Tibial nerve (tissue), 4 donors: ENCODE data around the gene ECEL1. TPM values are rescaled to one million over a fixed set of nuclear protein-coding genes. Genes with fewer than 3 reads are reported as not detected.

ENCODE experiments used
- DNase-seq, 2 donors: peaks; one replicate each; pipeline ENCODE4 v3.0.0-alpha.2; 2019; ENCODE audit warnings: low spot score in 2 of 2
- H3K27ac ChIP-seq, 4 donors: fragments of 200-600 bp; sonication (generic) in 3 of 4; one replicate each; pipeline ENCODE4 v1.5.1; 2017 to 2019; ENCODE audit warnings: mild to moderate bottlenecking in 1 of 4
- H3K27me3 ChIP-seq, 2 donors: fragments of 200-600 bp; sonication (generic) in 1 of 2; one replicate each; pipeline versions ENCODE4 v1.5.1 to v1.6.0; 2017 to 2019
- H3K36me3 ChIP-seq, 3 donors: fragments of 200-600 bp; sonication (generic); one replicate each; pipeline ENCODE4 v1.5.1; 2018 to 2019
- H3K4me1 ChIP-seq, 4 donors: fragments of 200-600 bp; sonication (generic) in 3 of 4; one replicate each; pipeline ENCODE4 v1.5.1; 2017 to 2019
- H3K4me3 ChIP-seq, 4 donors: fragments of 200-600 bp; sonication (generic) in 3 of 4; one replicate each; pipeline ENCODE4 v1.5.1; 2017 to 2019; ENCODE audit warnings: mild to moderate bottlenecking in 1 of 4, moderate library complexity in 1 of 4
- H3K9me3 ChIP-seq, 4 donors: fragments of 200-600 bp; sonication (generic) in 3 of 4; one replicate each; pipeline ENCODE4 v1.5.1; 2017 to 2019
- EP300 ChIP-seq, 2 donors: sonication (generic); formaldehyde crosslinking; IDR thresholded peaks; one replicate each; pipeline ENCODE4 v1.6.1; 2017; ENCODE audit warnings: antibody characterized with exemption in 2 of 2, mild to moderate bottlenecking in 1 of 2
- POLR2A ChIP-seq, 2 donors: fragments of 450-650 bp; IDR thresholded peaks; one replicate each; pipeline ENCODE4 v1.6.1; 2017; ENCODE audit warnings: antibody characterized with exemption in 2 of 2, mild to moderate bottlenecking in 2 of 2, moderate library complexity in 2 of 2
- WGBS, 2 donors: methylation state at CpG; one replicate each; pipeline ENCODE4 v1.1.5; 2018; 5-methylcytosine and 5-hydroxymethylcytosine counted together
- total RNA-seq, 4 donors: library from RNA; depleted of rRNA; stranded (reverse); fragments of >200 nt; gene quantifications; one replicate each; pipeline ENCODE4 v1.1.0, GENCODE V29; 2016
- TF ChIP-seq, protein P1 (sequence below), 5 experiments: fragments of 200-600 bp in 3 of 5; fragments of 450-650 bp in 2 of 5; sonication (generic) in 3 of 5; IDR thresholded peaks; one replicate each; pipeline ENCODE4 v1.5.1; 2016 to 2019; ENCODE audit warnings: antibody characterized with exemption in 5 of 5, mild to moderate bottlenecking in 3 of 5, moderate library complexity in 2 of 5

The ECEL1 gene
- total RNA-seq, 4 donors from 2014 or later, result 1.0 to 7.3 (median 1.8) TPM; not detected in 1

DNA sequence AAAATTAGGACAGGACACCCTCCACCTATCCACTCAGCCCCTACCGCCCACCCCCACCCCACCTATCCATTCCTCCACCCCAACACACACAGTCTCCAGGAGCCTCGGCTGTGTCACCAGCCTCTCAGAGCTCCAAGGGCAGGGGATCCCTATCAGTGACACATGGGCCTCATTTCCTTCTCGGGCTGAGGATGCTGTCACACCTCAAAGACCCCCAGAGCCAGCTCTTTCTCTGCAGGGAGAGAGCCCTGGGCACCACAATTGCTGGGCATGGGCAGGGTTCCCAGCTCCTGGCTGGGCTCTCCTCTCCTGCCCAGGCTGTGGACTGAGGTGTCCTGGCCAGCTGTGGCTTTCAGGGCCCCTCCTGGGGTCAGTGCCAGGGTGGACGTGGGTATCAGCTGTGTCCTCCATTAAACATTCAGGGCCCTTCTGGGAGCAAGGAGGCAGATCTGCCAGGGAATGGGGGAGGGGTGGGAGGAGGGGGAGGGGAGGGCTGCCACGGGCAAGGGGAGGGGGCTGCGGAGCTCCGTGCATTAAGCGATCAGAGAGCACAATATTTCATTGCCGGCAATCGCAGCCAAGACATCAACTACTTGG lies 14.3 kb upstream of the ECEL1 start:
- peaks cover 0 to 51% of the 10 kb centered on the region in 2 donors for H3K27me3 ChIP-seq
- DNase-seq, result no peak
- H3K36me3 ChIP-seq, result no peaks in the 10 kb centered on the region
- WGBS, 2 donors, result 51 to 52% methylated on average over 10 of the region's 10 CpGs
- H3K9me3 ChIP-seq, result no peaks in the 10 kb centered on the region
- H3K4me1 ChIP-seq, result peaks cover 0 to 17% (median 3%) of the 10 kb centered on the region in 4 donors
- TF ChIP-seq EP300 (IDR thresholded peaks at IDR 0.05) (no peak), POLR2A (IDR thresholded peaks at IDR 0.05) (no peak)
- TF ChIP-seq, protein P1, sequence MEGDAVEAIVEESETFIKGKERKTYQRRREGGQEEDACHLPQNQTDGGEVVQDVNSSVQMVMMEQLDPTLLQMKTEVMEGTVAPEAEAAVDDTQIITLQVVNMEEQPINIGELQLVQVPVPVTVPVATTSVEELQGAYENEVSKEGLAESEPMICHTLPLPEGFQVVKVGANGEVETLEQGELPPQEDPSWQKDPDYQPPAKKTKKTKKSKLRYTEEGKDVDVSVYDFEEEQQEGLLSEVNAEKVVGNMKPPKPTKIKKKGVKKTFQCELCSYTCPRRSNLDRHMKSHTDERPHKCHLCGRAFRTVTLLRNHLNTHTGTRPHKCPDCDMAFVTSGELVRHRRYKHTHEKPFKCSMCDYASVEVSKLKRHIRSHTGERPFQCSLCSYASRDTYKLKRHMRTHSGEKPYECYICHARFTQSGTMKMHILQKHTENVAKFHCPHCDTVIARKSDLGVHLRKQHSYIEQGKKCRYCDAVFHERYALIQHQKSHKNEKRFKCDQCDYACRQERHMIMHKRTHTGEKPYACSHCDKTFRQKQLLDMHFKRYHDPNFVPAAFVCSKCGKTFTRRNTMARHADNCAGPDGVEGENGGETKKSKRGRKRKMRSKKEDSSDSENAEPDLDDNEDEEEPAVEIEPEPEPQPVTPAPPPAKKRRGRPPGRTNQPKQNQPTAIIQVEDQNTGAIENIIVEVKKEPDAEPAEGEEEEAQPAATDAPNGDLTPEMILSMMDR (IDR thresholded peaks at IDR 0.05), result no peak
- no peak overlapping the region for H3K27ac ChIP-seq
- no peak overlapping the region for H3K4me3 ChIP-seq

DNA sequence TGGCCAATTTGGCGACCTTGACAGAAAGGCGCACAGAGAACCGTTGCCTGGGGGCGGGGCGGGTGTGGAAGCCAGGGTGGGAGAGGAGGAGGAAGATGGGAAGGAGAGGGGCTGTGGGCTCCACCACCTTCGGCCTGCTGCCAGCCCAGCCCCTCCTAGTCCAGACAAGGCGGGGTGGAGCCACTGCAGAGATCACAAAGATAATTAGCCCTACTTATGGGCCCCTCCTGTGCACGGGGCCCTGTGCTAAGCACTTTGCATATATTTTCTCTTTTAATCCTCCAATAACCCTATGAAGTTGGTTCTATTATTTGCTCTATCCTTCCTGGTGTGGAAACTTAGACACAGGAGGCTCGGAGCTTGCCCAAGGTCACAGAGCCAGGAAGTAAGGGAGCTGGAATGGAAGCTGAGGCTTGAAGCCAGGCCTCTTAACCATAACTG lies 13.7 kb upstream of the ECEL1 start:
- H3K9me3 ChIP-seq, result no peaks in the 10 kb centered on the region
- no peak for DNase-seq
- H3K27me3 ChIP-seq, result peaks cover 0 to 49% of the 10 kb centered on the region in 2 donors
- 72 to 79% methylated on average over 9 of the region's 9 CpGs for WGBS, 2 donors
- H3K36me3 ChIP-seq, result no peaks in the 10 kb centered on the region
- peaks cover 0 to 17% (median 3%) of the 10 kb centered on the region in 4 donors for H3K4me1 ChIP-seq
- TF ChIP-seq, protein P1 (IDR thresholded peaks at IDR 0.05), result no peak
- TF ChIP-seq EP300 (IDR thresholded peaks at IDR 0.05) (no peak), POLR2A (IDR thresholded peaks at IDR 0.05) (no peak)
- H3K27ac ChIP-seq, result no peak overlapping the region
- H3K4me3 ChIP-seq, result no peak overlapping the region

DNA sequence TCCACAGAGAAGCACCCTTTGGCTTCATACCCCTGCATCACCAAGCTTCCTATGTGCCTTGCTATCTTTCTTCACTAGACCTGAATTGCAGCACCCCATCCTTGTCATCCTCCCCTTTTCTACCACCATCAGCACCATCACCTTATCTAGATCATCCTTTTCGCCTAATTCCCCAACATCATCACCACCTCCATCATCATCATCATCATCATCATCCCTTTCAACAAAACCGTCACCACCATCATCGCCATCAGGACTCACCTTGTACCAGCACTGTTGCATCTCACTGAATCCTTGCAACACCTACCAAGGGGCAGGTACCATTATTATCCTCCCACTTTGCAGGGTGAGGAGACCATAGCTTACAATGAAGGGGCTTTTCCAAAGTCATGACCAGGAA lies 10.8 kb upstream of the ECEL1 start:
- Histone ChIP-seq H3K9me3 (no peaks in the 10 kb centered on the region), H3K4me3 (no peak overlapping the region), H3K36me3 (no peaks in the 10 kb centered on the region), H3K27ac (no peak overlapping the region), H3K4me1 (peaks cover 0 to 13% (median 3%) of the 10 kb centered on the region in 4 donors), H3K27me3 (peaks cover 0 to 22% of the 10 kb centered on the region in 2 donors)
- 94 to 98% methylated on average over 3 of the region's 3 CpGs for WGBS, 2 donors
- TF ChIP-seq EP300 (IDR thresholded peaks at IDR 0.05) (no peak), POLR2A (IDR thresholded peaks at IDR 0.05) (no peak)
- TF ChIP-seq, protein P1 (IDR thresholded peaks at IDR 0.05), result no peak
- DNase-seq, result no peak

DNA sequence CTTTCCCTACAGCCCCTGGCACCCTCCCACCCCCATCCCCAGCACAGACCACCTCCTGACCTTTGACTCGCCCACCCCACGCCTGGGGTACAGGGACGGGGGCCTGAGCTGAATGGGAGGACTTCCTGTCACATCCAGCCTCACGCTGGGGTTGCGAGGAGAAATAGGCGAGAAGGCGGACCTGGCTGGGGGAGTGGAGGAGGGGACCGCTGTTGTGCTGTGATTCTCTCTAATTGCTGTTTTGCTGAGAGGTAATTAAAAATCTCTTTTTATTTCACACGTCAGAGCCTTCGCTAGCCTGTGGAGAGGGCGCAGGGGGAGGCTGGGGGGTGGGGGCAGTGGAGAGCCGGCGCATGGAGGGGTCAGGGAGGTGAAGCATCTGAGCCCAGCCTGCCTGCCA lies 9.7 kb upstream of the ECEL1 start:
- Histone ChIP-seq H3K4me3 (no peak overlapping the region), H3K27me3 (peaks cover 0 to 11% of the 10 kb centered on the region in 2 donors), H3K4me1 (peaks cover 0 to 2% (median 0%) of the 10 kb centered on the region in 4 donors), H3K36me3 (no peaks in the 10 kb centered on the region), H3K9me3 (no peaks in the 10 kb centered on the region), H3K27ac (no peak overlapping the region)
- TF ChIP-seq POLR2A (IDR thresholded peaks at IDR 0.05) (no peak), EP300 (IDR thresholded peaks at IDR 0.05) (no peak)
- TF ChIP-seq, protein P1 (IDR thresholded peaks at IDR 0.05), result no peak
- 62 to 72% methylated on average over 13 of the region's 13 CpGs for WGBS, 2 donors
- DNase-seq, result no peak

DNA sequence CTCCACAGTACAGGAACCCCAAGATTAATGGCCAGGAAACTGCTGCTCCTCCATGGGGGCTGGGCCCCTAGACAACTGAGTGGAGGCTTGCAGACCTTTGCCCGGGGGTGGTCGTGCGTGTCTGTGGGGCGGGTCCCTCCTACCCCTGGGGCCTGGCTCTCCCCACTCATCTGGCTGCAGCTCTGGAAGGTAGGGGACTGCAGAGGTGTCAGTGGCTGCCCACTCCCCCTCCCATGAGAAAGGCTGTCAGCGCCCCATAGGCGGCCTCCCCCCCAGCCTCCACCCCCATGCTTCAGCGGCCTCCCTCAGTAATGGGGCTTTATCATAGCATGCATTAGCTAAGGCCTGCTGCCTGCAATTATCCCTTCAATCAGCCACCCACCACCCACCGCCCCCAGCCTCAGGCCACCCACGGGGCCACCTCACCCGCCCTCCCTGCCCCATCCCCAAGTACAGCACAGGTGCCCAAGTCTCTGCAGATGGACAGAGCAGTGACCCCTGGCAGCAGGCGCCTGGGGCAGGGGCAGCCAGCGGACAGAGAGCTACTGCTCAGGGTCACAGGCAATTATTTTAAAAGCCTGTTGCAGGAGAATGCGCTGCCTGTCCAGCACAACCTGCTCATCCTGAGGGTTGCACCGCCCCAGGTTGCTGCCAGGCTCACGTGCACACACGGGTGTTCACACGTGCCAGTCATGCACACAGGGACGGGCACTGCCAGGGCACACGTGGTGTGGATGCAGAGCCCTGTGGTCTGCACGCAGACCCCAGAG lies 9.1 kb upstream of the ECEL1 start:
- no peak overlapping the region for H3K27ac ChIP-seq
- no peaks in the 10 kb centered on the region for H3K9me3 ChIP-seq
- H3K4me3 ChIP-seq, result no peak overlapping the region
- no peak for DNase-seq
- H3K36me3 ChIP-seq, result no peaks in the 10 kb centered on the region
- no peaks in the 10 kb centered on the region for H3K4me1 ChIP-seq
- 56 to 59% methylated on average over 15 to 18 of the region's 20 CpGs for WGBS, 2 donors
- peaks cover 0 to 4% of the 10 kb centered on the region in 2 donors for H3K27me3 ChIP-seq
- TF ChIP-seq POLR2A (IDR thresholded peaks at IDR 0.05), result no peak
